ENCODE measurements around the gene GRID2. TPM values are rescaled to one million over a fixed set of nuclear protein-coding genes. Genes with fewer than 3 reads are reported as not detected.

GRID2 gene
- total RNA-seq, 1 experiment from 2014 or later, result not detected

- Mint-ChIP-seq H3K27ac (ENCODE audit: unreplicated experiment) (no peak overlapping the region), H3K36me3 (ENCODE audit: insufficient read depth, unreplicated experiment) (no peaks in the 10 kb centered on the region), H3K27me3 (ENCODE audit: insufficient read depth, unreplicated experiment) (peaks cover 2% of the 10 kb centered on the region), H3K4me1 (ENCODE audit: low read depth, unreplicated experiment) (no peaks in the 10 kb centered on the region), H3K9me3 (ENCODE audit: unreplicated experiment) (no peaks in the 10 kb centered on the region), H3K4me3 (ENCODE audit: unreplicated experiment) (no peak overlapping the region)
- intact Hi-C loops (cut with micrococcal nuclease; ENCODE audit: unreplicated experiment), result no loop called here
- Histone ChIP-seq H3K4me3 (ENCODE audit: low read depth, low read length) (no peak overlapping the region), H3K4me1 (no peaks in the 10 kb centered on the region), H3K27me3 (replicated peaks; ENCODE audit: control insufficient read depth, insufficient read depth, low read length) (no peaks in the 10 kb centered on the region), H3K9me3 (no peaks in the 10 kb centered on the region), H3K36me3 (ENCODE audit: control insufficient read depth, insufficient read depth, low read length) (no peaks in the 10 kb centered on the region)
- no peak for TF ChIP-seq CTCF (IDR thresholded peaks at IDR 0.05; ENCODE audit: insufficient read depth in 1 of 2, low read depth in 1 of 2, low read length in 1 of 2, severe bottlenecking in 1 of 2, unreplicated experiment in 1 of 2)
- no peak for DNase-seq
- no TSS peak for BruUV-seq (replicated peaks)
- ChIA-PET CTCF (no interaction called here), POLR2A (no interaction called here)
Observed at GRCh38 chr4:93178279-93178678, 874.5 kb downstream of the GRID2 start.

- CTCF ChIA-PET, result no interaction called here
- Histone ChIP-seq H3K4me3 (ENCODE audit: low read depth, low read length) (no peak overlapping the region), H3K9me3 (no peaks in the 10 kb centered on the region), H3K27me3 (replicated peaks; ENCODE audit: control insufficient read depth, insufficient read depth, low read length) (no peaks in the 10 kb centered on the region), H3K4me1 (no peaks in the 10 kb centered on the region), H3K36me3 (ENCODE audit: control insufficient read depth, insufficient read depth, low read length) (no peaks in the 10 kb centered on the region)
- no peak for DNase-seq
- intact Hi-C loops (cut with micrococcal nuclease; ENCODE audit: unreplicated experiment), result no loop called here
- no TSS peak for BruUV-seq (replicated peaks)
- POLR2A ChIA-PET, result no interaction called here
- Mint-ChIP-seq H3K27ac (ENCODE audit: unreplicated experiment) (no peak overlapping the region), H3K4me1 (ENCODE audit: low read depth, unreplicated experiment) (no peaks in the 10 kb centered on the region), H3K4me3 (ENCODE audit: unreplicated experiment) (no peak overlapping the region), H3K27me3 (ENCODE audit: insufficient read depth, unreplicated experiment) (peaks cover 2% of the 10 kb centered on the region), H3K36me3 (ENCODE audit: insufficient read depth, unreplicated experiment) (no peaks in the 10 kb centered on the region), H3K9me3 (ENCODE audit: unreplicated experiment) (no peaks in the 10 kb centered on the region)
- no peak for TF ChIP-seq CTCF (IDR thresholded peaks at IDR 0.05; ENCODE audit: insufficient read depth in 1 of 2, low read depth in 1 of 2, low read length in 1 of 2, severe bottlenecking in 1 of 2, unreplicated experiment in 1 of 2)
Observed at GRCh38 chr4:93179044-93179443, 875.3 kb downstream of the GRID2 start.

- ChIA-PET POLR2A (no interaction called here), CTCF (no interaction called here)
- BruUV-seq (replicated peaks), result no TSS peak
- TF ChIP-seq CTCF (IDR thresholded peaks at IDR 0.05; ENCODE audit: insufficient read depth in 1 of 2, low read depth in 1 of 2, low read length in 1 of 2, severe bottlenecking in 1 of 2, unreplicated experiment in 1 of 2), result no peak
- H3K4me1 ChIP-seq, result no peaks in the 10 kb centered on the region
- Mint-ChIP-seq H3K4me3 (ENCODE audit: unreplicated experiment) (no peak overlapping the region), H3K4me1 (ENCODE audit: low read depth, unreplicated experiment) (no peaks in the 10 kb centered on the region), H3K27me3 (ENCODE audit: insufficient read depth, unreplicated experiment) (peaks cover 2% of the 10 kb centered on the region), H3K36me3 (ENCODE audit: insufficient read depth, unreplicated experiment) (no peaks in the 10 kb centered on the region), H3K27ac (ENCODE audit: unreplicated experiment) (no peak overlapping the region), H3K9me3 (ENCODE audit: unreplicated experiment) (no peaks in the 10 kb centered on the region)
- intact Hi-C loops (cut with micrococcal nuclease; ENCODE audit: unreplicated experiment), result no loop called here
- no peak for DNase-seq
- H3K9me3 ChIP-seq, result no peaks in the 10 kb centered on the region
- H3K36me3 ChIP-seq (ENCODE audit: control insufficient read depth, insufficient read depth, low read length), result no peaks in the 10 kb centered on the region
- H3K27me3 ChIP-seq (replicated peaks; ENCODE audit: control insufficient read depth, insufficient read depth, low read length), result no peaks in the 10 kb centered on the region
- H3K4me3 ChIP-seq (ENCODE audit: low read depth, low read length), result no peak overlapping the region
Observed at GRCh38 chr4:93182722-93183121, 879.0 kb downstream of the GRID2 start.
